CD1c-positive myeloid dendritic cell (primary cell): ENCODE data around the gene CHD8.
A peak's percentile ranks its signal among the peaks of the same experiment; 100 is the strongest.
"Not testable (repeated sequence)": the region's sequence is repeated elsewhere in the genome, so short reads cannot be mapped to it uniquely, and the experiment has no call there.

Source experiments
- DNase-seq: peaks from one replicate; pipeline ENCODE4 v3.0.0-alpha.2; 2016; ENCODE audit errors: extremely low spot score

CHD8 gene, protein sequence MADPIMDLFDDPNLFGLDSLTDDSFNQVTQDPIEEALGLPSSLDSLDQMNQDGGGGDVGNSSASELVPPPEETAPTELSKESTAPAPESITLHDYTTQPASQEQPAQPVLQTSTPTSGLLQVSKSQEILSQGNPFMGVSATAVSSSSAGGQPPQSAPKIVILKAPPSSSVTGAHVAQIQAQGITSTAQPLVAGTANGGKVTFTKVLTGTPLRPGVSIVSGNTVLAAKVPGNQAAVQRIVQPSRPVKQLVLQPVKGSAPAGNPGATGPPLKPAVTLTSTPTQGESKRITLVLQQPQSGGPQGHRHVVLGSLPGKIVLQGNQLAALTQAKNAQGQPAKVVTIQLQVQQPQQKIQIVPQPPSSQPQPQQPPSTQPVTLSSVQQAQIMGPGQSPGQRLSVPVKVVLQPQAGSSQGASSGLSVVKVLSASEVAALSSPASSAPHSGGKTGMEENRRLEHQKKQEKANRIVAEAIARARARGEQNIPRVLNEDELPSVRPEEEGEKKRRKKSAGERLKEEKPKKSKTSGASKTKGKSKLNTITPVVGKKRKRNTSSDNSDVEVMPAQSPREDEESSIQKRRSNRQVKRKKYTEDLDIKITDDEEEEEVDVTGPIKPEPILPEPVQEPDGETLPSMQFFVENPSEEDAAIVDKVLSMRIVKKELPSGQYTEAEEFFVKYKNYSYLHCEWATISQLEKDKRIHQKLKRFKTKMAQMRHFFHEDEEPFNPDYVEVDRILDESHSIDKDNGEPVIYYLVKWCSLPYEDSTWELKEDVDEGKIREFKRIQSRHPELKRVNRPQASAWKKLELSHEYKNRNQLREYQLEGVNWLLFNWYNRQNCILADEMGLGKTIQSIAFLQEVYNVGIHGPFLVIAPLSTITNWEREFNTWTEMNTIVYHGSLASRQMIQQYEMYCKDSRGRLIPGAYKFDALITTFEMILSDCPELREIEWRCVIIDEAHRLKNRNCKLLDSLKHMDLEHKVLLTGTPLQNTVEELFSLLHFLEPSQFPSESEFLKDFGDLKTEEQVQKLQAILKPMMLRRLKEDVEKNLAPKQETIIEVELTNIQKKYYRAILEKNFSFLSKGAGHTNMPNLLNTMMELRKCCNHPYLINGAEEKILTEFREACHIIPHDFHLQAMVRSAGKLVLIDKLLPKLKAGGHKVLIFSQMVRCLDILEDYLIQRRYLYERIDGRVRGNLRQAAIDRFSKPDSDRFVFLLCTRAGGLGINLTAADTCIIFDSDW (N-terminal part only)

DNA sequence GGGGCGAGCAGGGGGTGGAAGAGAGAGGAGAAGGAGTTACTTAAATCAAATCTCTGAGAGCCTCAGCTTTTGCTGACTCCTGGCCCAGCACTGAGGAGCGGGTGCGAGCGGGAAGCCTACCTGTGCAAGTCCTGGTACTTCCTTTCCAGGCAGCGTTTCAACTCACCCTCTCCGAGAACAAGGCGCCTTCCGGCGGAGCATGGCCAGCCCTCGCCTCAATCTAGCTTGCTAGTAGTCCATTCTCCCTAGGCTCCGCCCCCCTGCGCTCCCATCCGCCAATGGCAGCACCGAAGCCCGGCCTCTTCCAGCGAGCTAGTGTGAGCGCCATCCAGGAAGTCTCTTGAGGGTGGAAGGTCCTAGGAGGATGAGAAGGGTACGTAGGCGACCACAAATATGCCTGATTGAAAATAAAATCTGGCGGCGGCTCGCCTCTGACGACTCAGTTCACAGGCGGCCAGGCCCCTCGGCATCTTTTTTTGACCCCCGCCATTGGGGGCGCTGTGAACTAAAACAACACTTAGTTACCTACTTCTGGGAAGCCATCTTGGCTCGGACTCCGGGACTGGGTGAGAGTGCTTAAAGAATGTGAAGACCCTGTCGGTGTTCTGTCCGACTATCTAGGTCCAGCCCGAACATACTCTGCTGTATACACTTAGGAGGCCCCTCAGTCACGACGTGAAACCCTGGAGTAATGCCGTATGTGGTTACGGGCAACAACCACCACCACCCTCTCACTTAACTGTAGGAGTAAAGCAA is at the start of gene CHD8:
CHD8 (minus strand) TSS at position 212 of the 756 bp plus-strand sequence. CDS start 24,480 bp downstream, outside the sequence.
- peak; percentile 99 for DNase-seq

DNA sequence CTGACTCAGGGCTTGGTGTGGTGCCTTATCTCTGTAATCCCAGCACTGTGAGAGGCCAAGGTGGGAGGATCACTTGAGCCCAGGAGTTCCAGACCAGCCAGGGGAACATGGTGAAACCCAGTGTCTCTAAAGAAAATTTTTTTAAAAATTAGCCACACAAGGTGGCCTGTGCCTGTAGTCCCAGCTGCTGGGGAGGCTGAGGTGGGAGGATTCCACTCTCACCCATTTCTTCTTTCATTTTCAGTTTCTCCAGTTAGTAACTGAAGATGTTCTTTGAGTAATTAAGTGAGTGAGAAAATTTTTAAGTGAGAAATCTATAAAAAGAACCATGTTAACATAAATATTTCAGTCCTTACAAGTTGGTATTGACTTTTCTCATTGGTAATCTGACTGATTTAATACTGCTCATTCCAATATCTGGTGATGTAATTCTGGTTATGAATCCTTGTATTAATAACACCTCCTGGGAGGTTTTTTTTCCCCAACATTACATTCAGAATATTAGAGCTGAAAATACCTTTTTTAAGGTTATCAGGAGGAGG is 49.2 kb upstream of the CHD8 start:
- DNase-seq: no peak

DNA sequence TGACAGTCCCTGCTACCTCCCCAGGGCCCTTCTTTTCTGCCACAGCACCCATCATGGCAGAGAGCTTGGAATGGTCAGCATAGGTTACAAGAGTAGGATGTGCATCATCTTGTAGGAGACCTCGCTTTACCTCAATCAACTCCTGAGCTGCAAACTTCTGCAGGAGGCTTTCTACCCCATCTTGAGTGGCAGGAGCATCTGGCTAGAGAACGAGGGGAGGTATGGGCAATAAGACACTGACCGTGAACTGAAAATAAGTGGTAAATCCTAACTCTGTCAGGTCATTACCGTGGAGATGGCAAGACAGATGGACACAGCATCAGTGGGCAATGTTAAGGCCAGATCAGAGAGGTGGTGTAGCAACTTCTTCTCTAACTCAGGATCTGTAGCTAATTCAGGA is 47.5 kb upstream of the CHD8 start:
- DNase-seq: no peak

DNA sequence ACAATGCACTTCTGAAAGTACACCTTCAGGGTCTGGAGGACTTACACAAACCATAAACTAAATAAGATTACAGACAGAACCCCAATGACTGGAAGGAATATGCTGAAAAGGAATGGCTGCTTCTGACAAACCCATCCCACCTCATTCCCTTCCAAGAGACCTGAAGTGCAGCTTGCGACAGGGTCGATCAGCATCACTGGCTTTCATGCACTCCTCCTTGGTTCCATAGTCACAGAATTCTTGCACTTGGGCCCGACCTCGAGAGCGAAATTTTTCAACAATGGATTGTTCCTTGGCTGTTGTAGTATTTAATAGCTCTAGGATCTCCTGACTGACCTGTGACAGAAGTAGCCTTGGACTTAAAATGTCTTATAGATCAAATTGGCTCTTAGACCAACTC is 45.6 kb upstream of the CHD8 start:
- DNase-seq: no peak

DNA sequence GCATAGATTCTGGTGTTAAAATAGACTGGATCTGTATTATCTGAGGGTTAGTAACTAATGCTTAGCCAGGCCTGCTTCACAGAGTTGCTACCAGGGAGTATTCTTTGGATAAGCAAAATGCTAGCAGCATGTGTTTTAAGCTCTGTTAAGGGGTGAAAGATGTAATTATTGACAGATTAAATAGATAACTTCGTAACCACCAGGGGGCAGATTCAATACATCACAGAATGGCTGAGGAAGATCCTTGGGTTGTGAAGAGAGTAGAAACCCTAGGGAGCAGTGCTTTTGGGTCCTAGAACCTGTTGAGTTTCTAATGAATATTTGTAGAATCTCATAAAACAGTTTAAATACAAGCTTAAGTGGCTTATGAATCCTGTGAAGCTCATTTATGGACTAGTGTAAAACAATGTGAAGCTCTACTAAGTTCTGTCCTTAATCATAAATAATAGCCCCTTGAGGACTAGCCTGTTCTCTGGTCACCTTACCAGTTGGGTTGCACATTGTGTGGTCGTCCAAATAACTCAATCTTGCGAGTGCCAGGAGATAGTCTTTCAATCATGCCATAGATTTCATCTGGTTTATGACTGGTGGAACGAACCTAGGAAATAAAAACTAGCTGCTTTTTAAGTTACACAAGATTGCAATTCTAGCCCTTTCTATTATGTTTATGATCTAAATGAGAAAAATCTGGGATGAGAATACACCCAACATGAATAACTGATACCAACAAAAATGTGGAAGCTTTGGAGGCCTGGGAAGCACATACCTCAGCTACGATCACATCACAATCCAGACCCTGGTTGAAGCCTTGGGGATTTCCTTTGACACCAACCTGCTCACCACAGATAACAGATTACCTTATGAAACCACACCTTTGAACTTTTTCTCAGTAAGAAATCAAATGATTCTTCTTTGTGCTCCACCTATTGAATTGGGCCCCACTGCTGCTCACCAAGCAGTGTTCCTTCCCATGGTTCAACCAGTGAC is 42.9 kb upstream of the CHD8 start:
- peak; percentile 61 for DNase-seq

DNA sequence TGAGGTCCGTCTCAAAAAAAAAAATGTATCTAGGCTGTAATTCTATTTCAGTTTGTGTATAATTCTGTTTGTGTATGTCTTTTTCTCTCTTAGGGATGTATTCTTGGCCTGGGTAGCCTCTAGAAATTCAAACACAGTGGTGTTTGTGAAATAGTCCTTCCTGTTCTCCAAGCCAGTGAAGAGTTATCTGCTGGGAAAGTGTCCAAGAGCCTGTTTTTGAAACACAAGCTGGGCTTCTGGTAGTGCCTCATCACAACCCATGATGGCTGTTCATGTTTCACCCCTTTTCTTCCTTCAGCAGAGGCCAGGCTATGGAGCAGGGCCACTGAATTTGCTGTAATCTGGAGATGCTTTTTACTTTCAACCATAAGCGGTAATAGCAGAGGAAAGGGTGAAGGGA is 40.5 kb upstream of the CHD8 start:
- no peak for DNase-seq

DNA sequence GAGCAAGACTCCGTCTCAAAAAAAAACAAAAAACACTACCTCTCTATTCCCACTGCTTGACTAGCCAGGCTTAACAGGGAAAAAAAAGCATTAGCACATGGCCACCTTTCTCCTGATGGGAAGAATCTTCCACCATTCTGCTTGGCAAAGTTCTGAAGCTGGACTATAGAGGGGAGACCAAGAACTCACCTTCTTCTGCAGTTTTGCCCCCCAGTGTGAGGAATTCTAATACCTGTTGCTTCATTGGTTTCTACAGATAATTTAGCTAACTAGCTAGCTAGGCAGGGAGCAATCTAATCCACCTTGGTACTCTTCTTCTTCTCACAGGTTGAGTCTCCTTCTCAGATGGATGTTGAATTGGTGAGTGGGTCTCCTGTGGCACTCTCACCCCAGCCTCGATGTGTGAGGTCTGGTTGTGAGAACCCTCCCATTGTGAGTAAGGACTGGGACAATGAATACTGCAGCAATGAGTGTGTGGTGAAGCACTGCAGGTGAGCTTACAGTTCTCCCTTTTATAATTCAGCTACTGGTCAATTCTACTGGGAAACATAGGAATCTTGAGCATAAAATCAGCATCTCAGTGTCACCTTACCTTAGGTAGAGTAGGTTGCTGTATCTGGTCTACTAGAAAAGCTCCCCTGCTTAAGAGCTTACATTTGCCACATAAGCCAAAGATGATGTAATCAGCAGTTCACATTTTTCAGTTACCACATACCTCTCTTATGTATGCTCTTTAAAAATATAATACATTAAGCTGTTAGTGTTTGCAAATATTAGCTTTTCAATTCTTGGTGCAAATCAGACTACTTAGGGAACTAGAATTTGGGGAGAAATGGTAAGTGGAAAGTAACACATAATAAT is 39.2 kb upstream of the CHD8 start:
- DNase-seq: no peak

DNA sequence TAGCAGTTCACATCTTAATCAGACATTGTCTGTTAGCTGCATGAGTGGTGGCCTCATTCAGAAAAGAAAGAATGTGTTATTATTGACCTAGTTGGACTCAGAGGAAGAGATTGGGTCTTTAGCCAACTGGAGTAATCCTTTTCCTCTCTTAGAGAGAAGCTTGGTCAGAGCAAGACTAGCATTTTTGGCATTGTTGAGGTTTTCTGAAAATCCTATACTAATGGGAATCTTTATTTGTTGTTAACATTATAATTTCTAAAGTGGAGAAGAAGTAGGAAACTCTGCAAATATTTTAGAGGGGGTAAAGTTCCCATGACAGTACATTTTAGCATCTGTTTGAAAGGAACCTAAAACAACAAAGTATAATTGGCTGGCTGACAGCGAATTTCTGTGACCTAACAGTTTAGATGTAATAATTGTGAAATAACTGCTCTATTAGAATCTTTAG is 30.7 kb upstream of the CHD8 start:
- DNase-seq: no peak

DNA sequence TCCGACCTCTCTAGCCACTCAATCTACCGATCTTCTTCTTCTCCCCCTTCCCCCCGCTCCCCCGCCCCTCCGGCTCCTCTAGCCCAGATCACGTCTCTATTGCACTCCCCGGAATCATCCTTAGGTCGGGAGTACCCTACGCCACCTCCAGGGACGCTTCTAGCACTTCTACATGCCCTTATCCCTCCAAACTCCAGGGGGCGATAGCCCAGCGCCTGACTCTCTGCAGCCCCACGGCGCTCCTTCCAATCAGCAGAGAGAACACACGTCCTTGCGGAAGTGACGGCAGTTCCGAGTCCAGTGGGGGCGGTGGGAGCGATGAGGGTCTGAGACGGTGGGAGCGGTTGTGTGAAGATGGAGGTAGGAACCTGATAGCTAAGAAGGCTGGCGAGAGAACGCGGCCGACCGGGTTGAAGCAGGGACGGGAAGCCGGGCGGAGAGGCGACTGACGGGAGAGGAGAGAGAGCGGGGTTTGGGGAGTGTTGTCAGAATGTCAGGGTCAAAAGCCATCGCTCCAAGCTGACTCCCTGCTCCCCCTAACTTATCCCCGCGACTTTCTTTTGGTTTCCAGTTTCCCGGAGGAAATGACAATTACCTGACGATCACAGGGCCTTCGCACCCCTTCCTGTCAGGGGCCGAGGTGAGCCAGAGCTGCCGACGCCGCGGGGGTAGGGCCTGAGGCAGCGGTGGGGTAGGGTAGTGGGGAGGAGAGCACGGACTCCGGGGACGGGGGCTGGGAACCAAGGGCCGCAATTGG is 21.2 kb upstream of the CHD8 start, which contains the start of the genes RAB2B and TOX4:
RAB2B (minus strand) TSS at position 35 of the 757 bp plus-strand sequence. CDS start 87 bp downstream, outside the sequence.
TOX4 (plus strand) TSS at position 271 of the 757 bp plus-strand sequence; CDS start at position 355, 84 bp downstream.
- peak; percentile 99 for DNase-seq

DNA sequence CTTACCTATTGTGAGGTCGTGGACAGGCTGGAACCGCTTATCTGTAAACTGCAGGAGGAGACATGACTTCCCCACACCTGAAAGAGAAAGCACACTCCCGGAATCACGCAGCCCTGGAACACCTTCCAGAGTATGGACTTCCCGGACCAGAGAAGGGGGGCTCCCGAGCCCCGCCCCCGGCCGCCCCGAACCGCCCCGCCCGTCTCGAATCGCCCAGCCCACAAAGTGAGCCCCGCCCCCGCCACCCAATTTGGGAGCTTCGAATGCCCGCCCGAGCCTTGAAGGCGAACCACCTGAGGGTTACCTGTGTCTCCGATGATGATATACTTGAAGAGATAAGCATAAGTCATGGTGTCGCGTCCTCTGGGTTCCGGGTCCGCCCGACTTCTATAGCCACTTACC is 20.6 kb upstream of the CHD8 start:
- peak; percentile 81 for DNase-seq

DNA sequence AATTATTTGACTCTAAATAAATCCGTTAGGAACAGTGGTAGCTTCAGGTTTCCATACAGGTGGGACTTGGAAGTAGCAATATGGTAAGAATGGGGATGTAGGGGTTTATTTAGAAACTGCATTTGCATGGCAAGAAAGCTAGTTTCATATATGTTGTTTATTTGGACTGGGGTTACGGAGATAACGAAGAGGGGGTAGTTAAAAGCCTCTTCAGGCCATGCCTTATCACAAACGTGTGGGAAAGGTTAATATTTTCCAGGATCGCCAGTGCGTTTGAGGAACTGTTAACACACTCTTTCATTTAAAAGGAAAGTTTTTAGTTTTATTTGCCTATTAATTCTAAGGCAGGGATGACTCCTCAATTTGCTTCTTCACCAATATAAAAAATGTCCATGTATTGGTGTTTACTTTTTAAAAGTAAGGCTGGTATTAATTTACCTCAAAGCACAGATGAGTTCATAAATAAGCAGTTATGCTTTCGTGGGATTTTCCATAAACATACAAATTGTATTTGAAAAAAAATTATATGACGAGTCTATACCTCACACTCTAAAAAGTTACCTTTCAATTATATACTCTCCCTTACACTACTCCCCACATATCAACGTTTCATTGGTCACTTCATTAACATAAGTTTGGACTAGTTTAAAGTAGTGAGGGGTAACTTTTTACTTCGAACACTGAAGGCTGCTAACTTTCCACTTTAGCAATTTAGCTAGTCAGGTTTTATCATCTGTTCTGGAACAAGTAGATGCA is 20.0 kb upstream of the CHD8 start:
- no peak for DNase-seq

DNA sequence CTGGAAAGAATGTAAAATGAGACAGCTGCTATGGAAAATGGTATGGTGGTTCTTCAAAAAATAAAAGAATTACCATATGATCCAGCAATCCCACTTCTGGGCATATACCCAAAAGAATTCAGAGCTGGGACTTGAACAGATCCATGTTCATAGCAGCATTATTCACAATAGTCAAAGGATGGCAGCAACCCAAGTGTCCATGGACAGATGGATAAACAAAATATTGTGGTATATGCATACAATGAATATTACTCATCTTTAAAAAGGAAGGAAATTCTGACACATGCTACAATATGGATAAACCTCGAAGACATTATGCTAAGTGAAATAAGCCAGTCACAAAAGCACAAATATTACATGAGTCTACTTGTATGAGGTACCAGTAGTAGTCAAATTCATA is 11.7 kb upstream of the CHD8 start:
- DNase-seq: no peak

DNA sequence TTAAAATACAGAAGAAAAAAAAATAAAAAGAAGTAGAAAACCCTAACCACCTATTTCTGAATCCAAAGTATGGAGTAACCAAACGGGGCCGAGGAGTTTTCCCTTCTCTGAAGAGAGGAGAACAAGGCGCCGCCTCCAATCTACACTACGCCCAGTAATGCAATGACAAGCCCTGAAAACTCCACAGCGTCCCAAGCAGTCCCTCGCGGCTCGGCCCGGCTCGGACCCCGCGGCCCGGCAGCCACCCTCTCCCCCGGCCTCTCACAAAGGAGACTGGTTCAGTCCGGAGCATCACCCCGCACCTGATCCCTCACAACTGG is 371 bp downstream of the CHD8 start:
- DNase-seq: no peak

DNA sequence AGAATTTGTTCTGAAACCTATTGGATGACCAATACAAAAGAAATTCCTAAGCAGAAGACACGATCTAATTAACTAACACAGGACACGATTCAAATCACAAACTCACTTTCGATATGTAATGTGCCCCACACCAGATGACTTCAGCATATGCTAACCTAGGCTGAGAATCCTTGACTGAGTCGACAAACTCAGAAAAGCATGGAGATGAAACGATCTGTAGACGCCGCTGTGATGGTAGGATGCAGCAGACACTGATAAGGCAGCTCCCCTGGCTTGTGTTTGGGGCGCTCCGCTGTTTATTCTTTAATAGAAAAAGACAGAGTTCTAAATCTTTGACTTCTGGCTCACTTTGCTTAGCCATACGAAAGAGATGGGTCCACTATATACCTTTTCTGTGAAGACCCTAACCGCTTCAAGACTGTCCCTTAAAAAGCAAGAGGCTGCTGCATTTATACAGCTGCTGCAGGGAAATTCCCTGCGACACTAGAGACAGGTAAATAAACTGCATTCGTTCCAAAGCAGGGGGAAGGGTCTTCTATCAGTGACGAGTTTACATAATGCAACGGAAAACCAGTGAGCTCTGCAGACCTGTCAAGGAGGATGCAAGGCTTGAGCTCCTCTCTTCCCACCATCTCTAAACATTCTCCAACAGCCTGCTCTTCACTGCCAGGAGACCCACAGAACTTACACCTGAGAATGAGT is 929 bp downstream of the CHD8 start:
- DNase-seq: no peak

DNA sequence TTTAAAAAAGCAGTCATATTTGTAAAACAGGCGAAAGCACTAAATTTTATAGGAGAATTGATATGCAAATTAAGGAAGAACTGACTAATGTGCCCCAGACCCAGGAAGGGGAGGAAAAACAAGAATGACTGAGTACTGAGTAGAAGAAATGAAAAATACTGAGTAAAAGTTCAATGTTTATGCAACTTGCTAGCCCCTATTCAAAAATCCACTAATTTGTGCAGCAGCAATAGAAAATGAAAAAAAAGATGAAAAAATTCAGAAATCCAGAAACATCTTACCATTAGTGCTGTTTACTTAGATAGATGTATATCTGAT is 6.1 kb downstream of the CHD8 start:
- no peak for DNase-seq

DNA sequence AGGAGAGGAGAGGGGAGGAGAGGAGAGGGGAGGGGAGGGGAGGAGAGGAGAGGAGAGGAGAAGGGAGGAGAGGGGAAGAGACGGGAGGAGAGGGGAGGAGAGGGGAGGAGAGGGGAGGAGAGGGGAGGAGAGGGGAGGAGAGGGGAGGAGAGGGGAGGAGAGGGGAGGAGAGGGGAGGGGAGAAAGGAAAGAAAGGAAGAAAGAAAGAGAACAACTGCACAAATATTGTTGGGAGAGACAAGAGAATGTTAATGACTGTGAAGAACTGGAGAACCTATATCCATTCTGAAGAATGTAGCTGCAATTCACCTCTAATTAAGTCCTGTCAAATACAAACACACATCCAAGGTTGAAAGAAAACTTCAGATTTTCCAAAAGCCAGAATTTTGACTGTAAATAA is 13.3 kb downstream of the CHD8 start:
- not testable (repeated sequence) for DNase-seq

DNA sequence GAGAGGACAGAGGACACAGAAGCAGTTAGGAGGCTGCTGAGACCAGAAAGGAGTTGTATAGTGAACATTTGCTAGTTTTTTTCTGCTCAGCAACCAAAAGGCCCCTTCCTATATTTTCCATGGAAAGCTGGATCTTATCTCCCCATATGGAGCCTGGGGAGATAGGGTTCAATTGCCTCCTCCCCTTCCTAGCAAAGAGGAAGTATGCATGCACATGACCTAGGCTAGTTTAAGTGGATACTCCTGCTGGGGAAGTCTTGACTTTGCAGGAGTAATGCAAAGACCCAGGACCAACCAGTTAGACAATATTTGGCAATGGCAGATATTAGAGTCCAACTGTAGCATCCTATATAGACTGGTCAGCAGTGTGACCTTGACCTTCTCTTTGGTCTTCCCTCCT is 15.1 kb downstream of the CHD8 start:
- DNase-seq: peak; percentile 44
